Transverse colon (tissue), 4 donors: Measurements from ENCODE around the gene PILRA. TPM values are rescaled to one million over a fixed set of nuclear protein-coding genes. Genes with fewer than 3 reads are reported as not detected.

Experiments
- DNase-seq: peaks from one replicate; pipeline ENCODE4 v3.0.0-alpha.2; 2019
- H3K27ac ChIP-seq, 4 donors: fragments of 200-600 bp; sonication (generic); 2 replicates each; pipeline ENCODE4 v1.5.1; 2016 to 2018; ENCODE audit warnings: inconsistent platforms in 4 of 4
- H3K27me3 ChIP-seq: fragments of 200-600 bp; sonication (generic); 2 replicates; pipeline ENCODE4 v1.5.1; 2017; ENCODE audit warnings: inconsistent platforms
- H3K36me3 ChIP-seq, 4 donors: fragments of 200-600 bp; sonication (generic); 2 replicates each; pipeline ENCODE4 v1.5.1; 2017 to 2019; ENCODE audit warnings: inconsistent platforms in 4 of 4
- H3K4me1 ChIP-seq, 4 donors: fragments of 200-600 bp; sonication (generic); 2 replicates each; pipeline ENCODE4 v1.5.1; 2017 to 2020; ENCODE audit warnings: inconsistent platforms in 4 of 4
- H3K4me3 ChIP-seq, 4 donors: fragments of 200-600 bp; sonication (generic); 1 replicate in 1 of 4; 2 replicates in 3 of 4; pipeline versions ENCODE4 v1.5.1 to v1.6.1; 2017 to 2019; ENCODE audit warnings: inconsistent platforms in 4 of 4
- H3K9me3 ChIP-seq, 2 donors: fragments of 200-600 bp; sonication (generic); 2 replicates each; pipeline ENCODE4 v1.5.1; 2017 to 2019; ENCODE audit warnings: inconsistent platforms in 2 of 2
- CTCF ChIP-seq, 5 experiments: fragments of 200-600 bp in 3 of 5; fragments of 450-650 bp in 2 of 5; sonication (generic) in 3 of 5; IDR thresholded peaks; 1 replicate in 2 of 5; 2 replicates in 3 of 5; pipeline ENCODE4 v1.5.1; 2016 to 2017; ENCODE audit warnings: antibody characterized with exemption in 5 of 5, inconsistent platforms in 3 of 5, mild to moderate bottlenecking in 2 of 5, moderate library complexity in 1 of 5
- EP300 ChIP-seq: sonication (generic); formaldehyde crosslinking; IDR thresholded peaks from one replicate; pipeline ENCODE4 v1.6.1; 2017; ENCODE audit warnings: antibody characterized with exemption, low read depth
- POLR2A ChIP-seq: fragments of 450-650 bp; IDR thresholded peaks from one replicate; pipeline ENCODE4 v1.6.1; 2016; ENCODE audit warnings: antibody characterized with exemption, mild to moderate bottlenecking, moderate library complexity
- POLR2AphosphoS5 ChIP-seq, 3 donors: sonication (generic); formaldehyde crosslinking; IDR thresholded peaks; one replicate each; pipeline ENCODE4 v1.6.1; 2016; ENCODE audit warnings: antibody characterized with exemption in 3 of 3
- WGBS, 2 donors: methylation state at CpG; one replicate each; pipeline ENCODE4 v1.1.5; 2018; ENCODE audit warnings: low coverage in 1 of 2; 5-methylcytosine and 5-hydroxymethylcytosine counted together
- in situ Hi-C, 4 donors: fragments of 200-750 bp; cut with MboI; loops; one replicate each; pipeline versions ENCODE4 v1.15.0 to v1.15.1; 2017; ENCODE audit warnings: low sequenced_read_pairs in 3 of 4, low pct_ligation_motif_present in 1 of 4, low pct_unique_long_range_greater_than_20kb in 1 of 4
- intact Hi-C: fragments of 100-400 bp; cut with DNase I; formaldehyde crosslinking; loops from one replicate; pipeline ENCODE4 v1.15.1; 2023; ENCODE audit warnings: low total_unique reads
- total RNA-seq, 4 donors: library from RNA; depleted of rRNA; stranded (reverse); fragments of >200 nt; gene quantifications; one replicate each; pipeline ENCODE4 v1.1.0, GENCODE V29; 2016

The PILRA gene
- total RNA-seq, 4 donors from 2014 or later = 1.9 to 4.9 TPM; not detected in 2

GRCh38 chr7:100367676-100368613 is 5.3 kb upstream of the PILRA start:
- no peaks in the 10 kb centered on the region for H3K27me3 ChIP-seq
- H3K9me3 ChIP-seq = no peaks in the 10 kb centered on the region
- intact Hi-C loops = no loop called here
- no peak overlapping the region for H3K4me3 ChIP-seq
- WGBS, 2 donors = 89% methylated on average over 12 of the region's 12 CpGs; no CpG with 5 or more reads in 1 of the 2 donors
- H3K4me1 ChIP-seq = peaks cover 0 to 9% (median 0%) of the 10 kb centered on the region in 4 donors
- H3K27ac ChIP-seq = peak overlapping the region; percentile 41 to 71 (median 58)
- TF ChIP-seq POLR2AphosphoS5 (IDR thresholded peaks at IDR 0.05) (peak in 1 of 3 donors; percentile 17), EP300 (no peak), CTCF (IDR thresholded peaks at IDR 0.05) (no peak), POLR2A (no peak)
- peaks cover 0 to 2% (median 0%) of the 10 kb centered on the region in 4 donors for H3K36me3 ChIP-seq
- DNase-seq = peak; percentile 32
- in situ Hi-C loops = no loop called here

- in situ Hi-C loops = no loop called here
- Histone ChIP-seq H3K4me3 (no peak overlapping the region), H3K27me3 (no peaks in the 10 kb centered on the region), H3K27ac (peak overlapping the region; percentile 50 to 71 (median 60)), H3K36me3 (no peaks in the 10 kb centered on the region), H3K4me1 (peaks cover 0 to 9% (median 0%) of the 10 kb centered on the region in 4 donors), H3K9me3 (no peaks in the 10 kb centered on the region)
- 40 to 63% methylated on average over 2 to 6 of the region's 6 CpGs for WGBS, 2 donors
- peak; percentile 75 for DNase-seq
- intact Hi-C loops = no loop called here
- TF ChIP-seq POLR2AphosphoS5 (IDR thresholded peaks at IDR 0.05) (peak in 2 of 3 donors; percentile 12 to 61), EP300 (no peak)
These were observed 4.2 kb upstream of the PILRA start for GRCh38 chr7:100369105-100369504.

GRCh38 chr7:100370303-100370702 is 3.0 kb upstream of the PILRA start:
- WGBS, 2 donors = 29 to 63% methylated on average over 1 to 4 of the region's 4 CpGs
- Histone ChIP-seq H3K36me3 (no peaks in the 10 kb centered on the region), H3K9me3 (no peaks in the 10 kb centered on the region), H3K4me3 (no peak overlapping the region), H3K27me3 (no peaks in the 10 kb centered on the region), H3K4me1 (peaks cover 0 to 9% (median 0%) of the 10 kb centered on the region in 4 donors), H3K27ac (peak overlapping the region in 2 of 4 donors; percentile 50 to 70)
- TF ChIP-seq EP300 (no peak), CTCF (IDR thresholded peaks at IDR 0.05) (no peak), POLR2A (no peak), POLR2AphosphoS5 (IDR thresholded peaks at IDR 0.05) (no peak)
- intact Hi-C loops (no loop called here), in situ Hi-C loops (no loop called here)
- no peak for DNase-seq

GRCh38 chr7:100370746-100371145 is 2.5 kb upstream of the PILRA start:
- DNase-seq = no peak
- Histone ChIP-seq H3K36me3 (no peaks in the 10 kb centered on the region), H3K9me3 (no peaks in the 10 kb centered on the region), H3K4me3 (no peak overlapping the region), H3K27ac (no peak overlapping the region), H3K4me1 (peaks cover 0 to 9% (median 0%) of the 10 kb centered on the region in 4 donors), H3K27me3 (no peaks in the 10 kb centered on the region)
- intact Hi-C loops = no loop called here
- no peak for TF ChIP-seq POLR2AphosphoS5 (IDR thresholded peaks at IDR 0.05)
- no peak for TF ChIP-seq POLR2A
- TF ChIP-seq EP300 = no peak
- no peak for TF ChIP-seq CTCF (IDR thresholded peaks at IDR 0.05)
- WGBS, 2 donors = 87% methylated on average over 6 of the region's 6 CpGs; no CpG with 5 or more reads in 1 of the 2 donors
- in situ Hi-C loops = no loop called here
